Tibial nerve (tissue), 4 donors: ENCODE data around the gene ZYG11B. TPM values are rescaled to one million over a fixed set of nuclear protein-coding genes. Genes with fewer than 3 reads are reported as not detected.
A peak's percentile ranks its signal among the peaks of the same experiment; 100 is the strongest.

Source experiments
- DNase-seq, 2 donors: peaks; one replicate each; pipeline ENCODE4 v3.0.0-alpha.2; 2019; ENCODE audit warnings: low spot score in 2 of 2
- H3K27ac ChIP-seq, 4 donors: fragments of 200-600 bp; sonication (generic) in 3 of 4; one replicate each; pipeline ENCODE4 v1.5.1; 2017 to 2019; ENCODE audit warnings: mild to moderate bottlenecking in 1 of 4
- H3K27me3 ChIP-seq, 2 donors: fragments of 200-600 bp; sonication (generic) in 1 of 2; one replicate each; pipeline versions ENCODE4 v1.5.1 to v1.6.0; 2017 to 2019
- H3K36me3 ChIP-seq, 3 donors: fragments of 200-600 bp; sonication (generic); one replicate each; pipeline ENCODE4 v1.5.1; 2018 to 2019
- H3K4me1 ChIP-seq, 4 donors: fragments of 200-600 bp; sonication (generic) in 3 of 4; one replicate each; pipeline ENCODE4 v1.5.1; 2017 to 2019
- H3K4me3 ChIP-seq, 4 donors: fragments of 200-600 bp; sonication (generic) in 3 of 4; one replicate each; pipeline ENCODE4 v1.5.1; 2017 to 2019; ENCODE audit warnings: mild to moderate bottlenecking in 1 of 4, moderate library complexity in 1 of 4
- H3K9me3 ChIP-seq, 4 donors: fragments of 200-600 bp; sonication (generic) in 3 of 4; one replicate each; pipeline ENCODE4 v1.5.1; 2017 to 2019
- CTCF ChIP-seq, 5 experiments: fragments of 200-600 bp in 3 of 5; fragments of 450-650 bp in 2 of 5; sonication (generic) in 3 of 5; IDR thresholded peaks; one replicate each; pipeline ENCODE4 v1.5.1; 2016 to 2019; ENCODE audit warnings: antibody characterized with exemption in 5 of 5, mild to moderate bottlenecking in 3 of 5, moderate library complexity in 2 of 5
- EP300 ChIP-seq, 2 donors: sonication (generic); formaldehyde crosslinking; IDR thresholded peaks; one replicate each; pipeline ENCODE4 v1.6.1; 2017; ENCODE audit warnings: antibody characterized with exemption in 2 of 2, mild to moderate bottlenecking in 1 of 2
- POLR2A ChIP-seq, 2 donors: fragments of 450-650 bp; IDR thresholded peaks; one replicate each; pipeline ENCODE4 v1.6.1; 2017; ENCODE audit warnings: antibody characterized with exemption in 2 of 2, mild to moderate bottlenecking in 2 of 2, moderate library complexity in 2 of 2
- WGBS, 2 donors: methylation state at CpG; one replicate each; pipeline ENCODE4 v1.1.5; 2018; 5-methylcytosine and 5-hydroxymethylcytosine counted together
- total RNA-seq, 4 donors: library from RNA; depleted of rRNA; stranded (reverse); fragments of >200 nt; gene quantifications; one replicate each; pipeline ENCODE4 v1.1.0, GENCODE V29; 2016

ZYG11B gene
- 10 to 100 TPM; 41.9 to 46.5 (median 42.7) TPM for total RNA-seq

GRCh38 chr1:52726265-52727113, at the start of gene ZYG11B:
ZYG11B (plus strand) TSS chr1:52726453; CDS start chr1:52726654, 201 bp downstream.
- Histone ChIP-seq H3K4me1 (peaks cover 0 to 36% (median 17%) of the 10 kb centered on the region in 4 donors), H3K27me3 (no peaks in the 10 kb centered on the region), H3K4me3 (peak within 1 kb of the TSS; percentile 65 to 85 (median 82)), H3K9me3 (no peaks in the 10 kb centered on the region), H3K36me3 (no peaks in the 10 kb centered on the region), H3K27ac (peak within 1 kb of the TSS; percentile 41 to 91 (median 86))
- TF ChIP-seq CTCF (IDR thresholded peaks at IDR 0.05): no peak
- TF ChIP-seq EP300 (IDR thresholded peaks at IDR 0.05): peak in 1 of 2 donors; percentile 53
- peak; percentile 30 to 81 for TF ChIP-seq POLR2A (IDR thresholded peaks at IDR 0.05)
- DNase-seq: peak; percentile 80 to 84
- 1% methylated on average over 52 to 53 of the region's 59 CpGs for WGBS, 2 donors

- Histone ChIP-seq H3K27ac (peak overlapping the region in 1 of 4 donors; percentile 6), H3K9me3 (no peaks in the 10 kb centered on the region), H3K27me3 (no peaks in the 10 kb centered on the region), H3K4me1 (peaks cover 0 to 11% (median 0%) of the 10 kb centered on the region in 4 donors), H3K4me3 (no peak overlapping the region), H3K36me3 (no peaks in the 10 kb centered on the region)
- TF ChIP-seq POLR2A (IDR thresholded peaks at IDR 0.05) (no peak), EP300 (IDR thresholded peaks at IDR 0.05) (peak in 1 of 2 donors; percentile 31)
- DNase-seq: peak in 1 of 2 donors; percentile 25
- WGBS, 2 donors: 59 to 62% methylated on average over 6 of the region's 6 CpGs
Measured at GRCh38 chr1:52677076-52677806, 49.0 kb upstream of the ZYG11B start.

- H3K36me3 ChIP-seq: no peaks in the 10 kb centered on the region
- TF ChIP-seq POLR2A (IDR thresholded peaks at IDR 0.05) (no peak), EP300 (IDR thresholded peaks at IDR 0.05) (no peak)
- no peak for DNase-seq
Measured at GRCh38 chr1:52679048-52679447, 47.2 kb upstream of the ZYG11B start.

GRCh38 chr1:52679498-52679897, 46.8 kb upstream of the ZYG11B start:
- no peak for DNase-seq
- Histone ChIP-seq H3K9me3 (no peaks in the 10 kb centered on the region), H3K27me3 (no peaks in the 10 kb centered on the region), H3K36me3 (no peaks in the 10 kb centered on the region), H3K4me1 (peaks cover 0 to 11% (median 0%) of the 10 kb centered on the region in 4 donors), H3K4me3 (no peak overlapping the region), H3K27ac (no peak overlapping the region)
- WGBS, 2 donors: 84 to 92% methylated on average over 5 of the region's 5 CpGs
- TF ChIP-seq EP300 (IDR thresholded peaks at IDR 0.05) (no peak), CTCF (IDR thresholded peaks at IDR 0.05) (no peak), POLR2A (IDR thresholded peaks at IDR 0.05) (no peak)

More at GRCh38 chr1:52679048-52679447, 47.2 kb upstream of the ZYG11B start:
- WGBS, 2 donors: 76 to 83% methylated on average over 1 of the region's 1 CpG
- Histone ChIP-seq H3K27me3 (no peaks in the 10 kb centered on the region), H3K9me3 (no peaks in the 10 kb centered on the region), H3K4me1 (peaks cover 0 to 11% (median 0%) of the 10 kb centered on the region in 4 donors), H3K4me3 (no peak overlapping the region), H3K27ac (no peak overlapping the region)

GRCh38 chr1:52680353-52680752, 45.9 kb upstream of the ZYG11B start:
- no peak for DNase-seq
- TF ChIP-seq EP300 (IDR thresholded peaks at IDR 0.05): no peak
- TF ChIP-seq CTCF (IDR thresholded peaks at IDR 0.05): no peak
- TF ChIP-seq POLR2A (IDR thresholded peaks at IDR 0.05): no peak
- no peaks in the 10 kb centered on the region for H3K36me3 ChIP-seq
- H3K4me3 ChIP-seq: no peak overlapping the region
- H3K9me3 ChIP-seq: no peaks in the 10 kb centered on the region
- 82 to 93% methylated on average over 3 of the region's 3 CpGs for WGBS, 2 donors
- peaks cover 0 to 11% (median 0%) of the 10 kb centered on the region in 4 donors for H3K4me1 ChIP-seq
- no peaks in the 10 kb centered on the region for H3K27me3 ChIP-seq
- no peak overlapping the region for H3K27ac ChIP-seq
